Lower lobe of right lung (tissue), 2 donors: ENCODE data around the gene MUL1. TPM values are rescaled to one million over a fixed set of nuclear protein-coding genes. Genes with fewer than 3 reads are reported as not detected.

ENCODE experiments used
- ATAC-seq, 2 donors: fragments of 200-7000 bp; cut with Tn5 transposase; one replicate each; pipeline ENCODE4 v1.9.1; 2020 to 2022; ENCODE audit warnings: mild to moderate bottlenecking in 2 of 2, moderate library complexity in 2 of 2
- DNase-seq: peaks from one replicate; pipeline ENCODE4 v3.0.0-alpha.2; 2020
- H3K27ac ChIP-seq: fragments of 200-600 bp; one replicate; pipeline ENCODE4 v1.8.0; 2022
- H3K27me3 ChIP-seq: fragments of 200-600 bp; one replicate; pipeline ENCODE4 v1.8.0; 2022; ENCODE audit warnings: low read depth
- H3K36me3 ChIP-seq: fragments of 200-600 bp; one replicate; pipeline ENCODE4 v1.8.0; 2022; ENCODE audit warnings: mild to moderate bottlenecking
- H3K4me1 ChIP-seq: fragments of 200-600 bp; one replicate; pipeline ENCODE4 v1.8.0; 2022
- H3K4me3 ChIP-seq: fragments of 200-600 bp; one replicate; pipeline ENCODE4 v1.8.0; 2022; ENCODE audit warnings: mild to moderate bottlenecking
- H3K9me3 ChIP-seq: fragments of 200-600 bp; one replicate; pipeline ENCODE4 v1.8.0; 2022
- intact Hi-C: fragments of 100-400 bp; cut with DNase I; formaldehyde crosslinking; loops from one replicate; pipeline ENCODE4 v1.11.0; 2022
- total RNA-seq: library from RNA; stranded (reverse); fragmentation: NEBNext Ultra II Directional; extraction: Animal tissue kit (Norgen Biotek cat#: 25700); gene quantifications from one replicate; pipeline ENCODE4 v1.2.1, GENCODE V29; 2021
- TF ChIP-seq, protein P1 (sequence below): fragments of 200-600 bp; IDR thresholded peaks from one replicate; pipeline ENCODE4 v1.8.0; 2022; ENCODE audit warnings: antibody characterized with exemption, mild to moderate bottlenecking
- donor health status: DM: no; HTN: yes; CAD: no; lungs with severe emphysema.

MUL1 gene
- total RNA-seq, 1 donor from 2014 or later = 29.9 TPM

DNA sequence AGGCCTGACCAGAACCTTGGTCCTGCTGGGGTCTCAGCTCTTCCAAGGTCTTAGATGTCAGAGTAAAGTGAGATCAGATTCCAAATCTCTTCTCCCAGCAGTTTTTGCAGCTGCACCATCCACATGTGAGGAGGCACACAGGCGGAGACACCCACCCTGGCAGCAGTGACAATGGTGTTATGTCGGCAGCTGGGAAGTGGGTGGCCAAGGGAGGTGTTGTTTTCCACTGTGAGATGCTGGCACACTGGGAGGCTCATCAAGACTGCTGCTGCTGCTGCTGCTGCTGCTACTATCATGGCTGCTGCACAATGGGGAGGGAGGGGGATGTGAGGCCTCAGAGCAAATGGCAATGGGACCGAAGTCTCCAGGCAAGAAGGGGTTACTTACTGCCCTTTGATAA is 45.6 kb downstream of the MUL1 start:
- intact Hi-C loops = no loop called here

DNA sequence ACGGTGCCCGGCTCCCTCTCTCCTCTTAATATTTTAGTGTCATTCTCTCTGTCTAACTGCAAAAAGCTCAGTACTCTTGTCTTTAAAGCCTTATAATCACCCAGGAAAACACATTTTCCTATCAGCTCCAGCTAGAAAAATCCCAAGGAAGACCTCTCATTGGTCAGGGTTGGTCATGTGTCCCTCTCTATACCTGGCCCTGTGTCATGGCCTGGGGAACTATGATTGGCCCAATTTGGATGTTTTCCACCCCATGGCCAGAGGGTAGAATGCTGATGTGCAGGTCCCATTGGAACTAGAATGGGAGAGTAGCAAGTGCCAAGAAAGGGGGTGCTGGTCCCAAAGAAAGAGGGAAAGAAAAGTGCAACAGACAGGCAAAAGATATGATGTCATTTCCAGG is 49.2 kb downstream of the MUL1 start:
- Histone ChIP-seq H3K27ac (no peak overlapping the region), H3K9me3 (no peaks in the 10 kb centered on the region), H3K36me3 (no peaks in the 10 kb centered on the region), H3K4me3 (no peak overlapping the region), H3K27me3 (no peaks in the 10 kb centered on the region), H3K4me1 (no peaks in the 10 kb centered on the region)
- TF ChIP-seq, protein P1, sequence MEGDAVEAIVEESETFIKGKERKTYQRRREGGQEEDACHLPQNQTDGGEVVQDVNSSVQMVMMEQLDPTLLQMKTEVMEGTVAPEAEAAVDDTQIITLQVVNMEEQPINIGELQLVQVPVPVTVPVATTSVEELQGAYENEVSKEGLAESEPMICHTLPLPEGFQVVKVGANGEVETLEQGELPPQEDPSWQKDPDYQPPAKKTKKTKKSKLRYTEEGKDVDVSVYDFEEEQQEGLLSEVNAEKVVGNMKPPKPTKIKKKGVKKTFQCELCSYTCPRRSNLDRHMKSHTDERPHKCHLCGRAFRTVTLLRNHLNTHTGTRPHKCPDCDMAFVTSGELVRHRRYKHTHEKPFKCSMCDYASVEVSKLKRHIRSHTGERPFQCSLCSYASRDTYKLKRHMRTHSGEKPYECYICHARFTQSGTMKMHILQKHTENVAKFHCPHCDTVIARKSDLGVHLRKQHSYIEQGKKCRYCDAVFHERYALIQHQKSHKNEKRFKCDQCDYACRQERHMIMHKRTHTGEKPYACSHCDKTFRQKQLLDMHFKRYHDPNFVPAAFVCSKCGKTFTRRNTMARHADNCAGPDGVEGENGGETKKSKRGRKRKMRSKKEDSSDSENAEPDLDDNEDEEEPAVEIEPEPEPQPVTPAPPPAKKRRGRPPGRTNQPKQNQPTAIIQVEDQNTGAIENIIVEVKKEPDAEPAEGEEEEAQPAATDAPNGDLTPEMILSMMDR = no peak
- DNase-seq (no peak), ATAC-seq (no peak)
- intact Hi-C loops = no loop called here

More for the DNA sequence above, 45.6 kb downstream of the MUL1 start:
- Histone ChIP-seq H3K27me3 (peaks cover 5% of the 10 kb centered on the region), H3K9me3 (no peaks in the 10 kb centered on the region), H3K27ac (no peak overlapping the region), H3K4me1 (no peaks in the 10 kb centered on the region), H3K36me3 (no peaks in the 10 kb centered on the region), H3K4me3 (no peak overlapping the region)
- DNase-seq (no peak), ATAC-seq (no peak)
- TF ChIP-seq, protein P1 = no peak

DNA sequence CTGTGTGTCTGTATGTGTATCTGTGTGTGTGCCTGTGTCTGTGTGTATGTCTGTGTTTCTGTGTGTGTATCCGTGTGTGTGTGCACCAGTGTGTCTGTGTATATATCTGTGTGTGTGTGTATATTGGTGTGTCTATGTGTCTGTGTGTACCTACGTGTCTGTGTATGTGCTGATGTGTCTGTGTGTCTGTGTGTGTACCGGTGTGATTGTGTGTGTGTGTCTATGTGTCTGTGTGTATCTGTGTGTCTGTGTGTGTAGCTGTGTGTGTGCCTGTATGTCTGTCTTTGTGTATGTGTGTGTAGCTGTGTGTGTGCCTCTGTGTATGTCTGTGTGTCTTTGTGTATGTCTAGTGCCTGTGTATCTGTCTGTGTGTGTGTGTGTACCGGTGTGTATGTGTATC is 53.9 kb downstream of the MUL1 start:
- Histone ChIP-seq H3K27ac (no peak overlapping the region), H3K9me3 (no peaks in the 10 kb centered on the region), H3K4me3 (no peak overlapping the region), H3K36me3 (no peaks in the 10 kb centered on the region), H3K4me1 (no peaks in the 10 kb centered on the region), H3K27me3 (peaks cover 7% of the 10 kb centered on the region)
- no peak for ATAC-seq
- intact Hi-C loops = no loop called here
- TF ChIP-seq, protein P1 = no peak
- no peak for DNase-seq

DNA sequence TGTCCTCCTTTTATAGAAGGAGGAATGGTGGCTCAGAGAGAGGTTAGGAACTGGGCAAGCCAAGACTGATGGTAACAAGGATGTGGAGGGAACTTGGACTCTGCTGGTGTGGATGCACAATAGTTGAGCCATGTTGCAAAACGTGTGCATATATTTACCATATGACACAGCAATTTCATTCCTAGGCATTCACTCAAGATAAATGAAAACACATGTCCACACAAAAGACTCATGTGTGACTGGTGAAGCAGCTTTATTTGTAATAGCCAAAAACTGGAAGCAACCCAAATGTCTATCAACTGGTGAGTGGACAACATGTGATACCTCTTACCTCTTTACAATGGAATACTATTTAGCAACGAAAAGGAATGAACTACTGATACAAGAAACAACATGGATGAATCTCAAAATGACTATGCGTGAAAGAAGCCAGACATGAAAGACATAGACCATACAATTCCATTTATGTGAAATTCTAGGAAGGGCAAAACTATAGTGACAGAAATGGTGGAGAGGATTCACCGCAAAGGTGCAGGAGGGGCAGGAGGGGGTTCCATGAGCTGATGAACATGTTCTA is 58.1 kb downstream of the MUL1 start:
- no peak for ATAC-seq
- TF ChIP-seq, protein P1 = no peak
- Histone ChIP-seq H3K9me3 (no peaks in the 10 kb centered on the region), H3K27me3 (peaks cover 17% of the 10 kb centered on the region), H3K36me3 (no peaks in the 10 kb centered on the region), H3K4me1 (no peaks in the 10 kb centered on the region), H3K27ac (no peak overlapping the region), H3K4me3 (no peak overlapping the region)
- intact Hi-C loops = no loop called here
- no peak for DNase-seq

Other genes starting within 250 kb of the MUL1 start
- gene VWA5B1, start 217.3 kb downstream of the MUL1 start, total RNA-seq = 0.30 TPM
- 43.0 TPM for gene CAMK2N1, start 21.9 kb downstream of the MUL1 start, total RNA-seq
- gene FAM43B, start 44.4 kb upstream of the MUL1 start, total RNA-seq = 0.38 TPM
- 5.3 TPM for gene CDA, start 80.9 kb upstream of the MUL1 start, total RNA-seq
- 57.2 TPM for gene PINK1, start 125.3 kb upstream of the MUL1 start, total RNA-seq
- 148 TPM for gene DDOST, start 153.2 kb upstream of the MUL1 start, total RNA-seq
- 8.4 TPM for gene KIF17, start 209.9 kb upstream of the MUL1 start, total RNA-seq
- gene SH2D5, start 224.6 kb upstream of the MUL1 start, total RNA-seq = not detected